Measurements from ENCODE around the gene RGPD8.
A peak's percentile ranks its signal among the peaks of the same experiment; 100 is the strongest.

RGPD8 gene

DNA sequence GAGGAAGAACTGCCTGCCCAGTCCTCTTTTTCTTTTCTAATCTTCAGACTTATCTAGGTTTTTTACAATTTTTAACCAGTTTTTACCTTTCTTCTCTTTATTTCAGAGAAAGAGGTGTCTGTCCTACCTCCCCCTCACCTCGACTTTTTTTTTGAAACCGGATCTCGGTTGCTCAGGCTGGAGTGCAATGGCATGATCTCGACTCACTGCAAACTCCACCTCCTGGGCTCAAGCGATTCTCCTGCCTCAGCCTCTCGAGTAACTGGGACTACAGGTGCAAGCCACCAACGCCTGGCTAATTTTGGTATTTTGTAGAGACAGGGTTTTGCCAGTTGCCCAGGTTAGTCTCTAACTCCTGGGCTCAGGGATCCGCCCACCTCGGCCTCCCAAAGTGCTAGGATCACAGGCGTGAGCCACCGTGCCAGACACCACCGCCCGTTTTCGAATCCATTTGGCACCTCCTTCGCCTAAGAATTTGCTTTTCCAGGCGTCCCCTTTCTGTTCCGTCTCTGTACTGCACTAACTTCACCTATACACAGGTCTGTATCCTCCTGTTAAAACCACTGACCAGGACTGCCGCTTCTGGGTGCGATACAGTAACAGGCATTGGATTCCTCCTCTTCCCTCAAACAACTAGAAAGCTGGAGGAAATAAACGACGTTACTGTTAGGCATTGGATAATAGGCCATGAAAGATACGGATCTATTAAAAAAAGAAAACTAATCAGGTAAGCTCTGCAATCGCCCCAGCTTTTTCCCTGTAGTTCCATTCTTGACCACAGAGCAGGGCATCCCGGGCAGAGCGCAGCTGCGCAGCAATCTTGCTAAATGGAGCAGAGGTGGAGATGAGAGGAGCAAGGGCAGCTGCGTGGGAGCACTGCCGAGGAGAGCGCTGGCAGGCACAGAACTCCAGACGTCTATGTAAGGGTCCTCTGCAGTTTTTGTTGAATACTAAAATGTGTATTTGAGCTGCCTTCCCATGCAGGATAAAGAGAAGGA lies 88.1 kb downstream of the RGPD8 start:
- no peak overlapping the region for H2AFZ ChIP-seq (ENCODE audit: low read depth, low read length)
- H3K27ac ChIP-seq (ENCODE audit: low read length) = no peak overlapping the region
- no peaks in the 10 kb centered on the region for H3K79me2 ChIP-seq (ENCODE audit: insufficient read depth, low read length)
- no peaks in the 10 kb centered on the region for H3K27me3 ChIP-seq (ENCODE audit: insufficient read depth, low read length, poor library complexity)
- no peaks in the 10 kb centered on the region for H3K9me3 ChIP-seq (ENCODE audit: insufficient read depth, low read length, severe bottlenecking)
- TF ChIP-seq EZH2 (IDR thresholded peaks at IDR 0.05; ENCODE audit: borderline replicate concordance, low read depth, low read length, severe bottlenecking) = no peak
- TF ChIP-seq, protein P1, sequence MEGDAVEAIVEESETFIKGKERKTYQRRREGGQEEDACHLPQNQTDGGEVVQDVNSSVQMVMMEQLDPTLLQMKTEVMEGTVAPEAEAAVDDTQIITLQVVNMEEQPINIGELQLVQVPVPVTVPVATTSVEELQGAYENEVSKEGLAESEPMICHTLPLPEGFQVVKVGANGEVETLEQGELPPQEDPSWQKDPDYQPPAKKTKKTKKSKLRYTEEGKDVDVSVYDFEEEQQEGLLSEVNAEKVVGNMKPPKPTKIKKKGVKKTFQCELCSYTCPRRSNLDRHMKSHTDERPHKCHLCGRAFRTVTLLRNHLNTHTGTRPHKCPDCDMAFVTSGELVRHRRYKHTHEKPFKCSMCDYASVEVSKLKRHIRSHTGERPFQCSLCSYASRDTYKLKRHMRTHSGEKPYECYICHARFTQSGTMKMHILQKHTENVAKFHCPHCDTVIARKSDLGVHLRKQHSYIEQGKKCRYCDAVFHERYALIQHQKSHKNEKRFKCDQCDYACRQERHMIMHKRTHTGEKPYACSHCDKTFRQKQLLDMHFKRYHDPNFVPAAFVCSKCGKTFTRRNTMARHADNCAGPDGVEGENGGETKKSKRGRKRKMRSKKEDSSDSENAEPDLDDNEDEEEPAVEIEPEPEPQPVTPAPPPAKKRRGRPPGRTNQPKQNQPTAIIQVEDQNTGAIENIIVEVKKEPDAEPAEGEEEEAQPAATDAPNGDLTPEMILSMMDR (IDR thresholded peaks at IDR 0.05; ENCODE audit: borderline replicate concordance, extremely low read depth, low read length, poor library complexity, severe bottlenecking) = no peak
- no peak overlapping the region for H3K4me2 ChIP-seq (ENCODE audit: insufficient read depth, low read length)
- H3K9ac ChIP-seq (ENCODE audit: low read depth, low read length) = no peak overlapping the region
- no peak for ATAC-seq (ENCODE audit: insufficient read depth, low read depth)
- no peak overlapping the region for H3K4me3 ChIP-seq (ENCODE audit: low read depth in 1 of 2, low read length in 2 of 2)
- no peaks in the 10 kb centered on the region for H4K20me1 ChIP-seq (ENCODE audit: insufficient read depth, low read length)
- no peaks in the 10 kb centered on the region for H3K4me1 ChIP-seq (ENCODE audit: insufficient read depth, low read length)
- no peak for DNase-seq
- no peaks in the 10 kb centered on the region for H3K36me3 ChIP-seq (ENCODE audit: insufficient read depth, low read length)

GRCh38 chr2:112343827-112344585 lies 89.4 kb downstream of the RGPD8 start:
- no peaks in the 10 kb centered on the region for H3K4me1 ChIP-seq (ENCODE audit: insufficient read depth, low read length)
- ATAC-seq (ENCODE audit: insufficient read depth, low read depth) (peak; percentile 54; the same call in 1 of the 3 replicates), DNase-seq (no peak)
- no peak overlapping the region for H3K9ac ChIP-seq (ENCODE audit: low read depth, low read length)
- H3K9me3 ChIP-seq (ENCODE audit: insufficient read depth, low read length, severe bottlenecking) = no peaks in the 10 kb centered on the region
- no peaks in the 10 kb centered on the region for H4K20me1 ChIP-seq (ENCODE audit: insufficient read depth, low read length)
- H3K4me2 ChIP-seq (ENCODE audit: insufficient read depth, low read length) = no peak overlapping the region
- H2AFZ ChIP-seq (ENCODE audit: low read depth, low read length) = peak overlapping the region; percentile 17; the same call in 1 of the 2 replicates
- H3K36me3 ChIP-seq (ENCODE audit: insufficient read depth, low read length) = no peaks in the 10 kb centered on the region
- H3K27me3 ChIP-seq (ENCODE audit: insufficient read depth, low read length, poor library complexity) = no peaks in the 10 kb centered on the region
- no peak overlapping the region for H3K4me3 ChIP-seq (ENCODE audit: low read depth in 1 of 2, low read length in 2 of 2)
- no peaks in the 10 kb centered on the region for H3K79me2 ChIP-seq (ENCODE audit: insufficient read depth, low read length)
- TF ChIP-seq EZH2 (IDR thresholded peaks at IDR 0.05; ENCODE audit: borderline replicate concordance, low read depth, low read length, severe bottlenecking) = no peak
- TF ChIP-seq, protein P1 (IDR thresholded peaks at IDR 0.05; ENCODE audit: borderline replicate concordance, extremely low read depth, low read length, poor library complexity, severe bottlenecking) = no peak
- H3K27ac ChIP-seq (ENCODE audit: low read length) = no peak overlapping the region

GRCh38 chr2:112342067-112342550 lies 91.3 kb downstream of the RGPD8 start:
- Histone ChIP-seq H3K79me2 (ENCODE audit: insufficient read depth, low read length) (no peaks in the 10 kb centered on the region), H3K27me3 (ENCODE audit: insufficient read depth, low read length, poor library complexity) (no peaks in the 10 kb centered on the region)

More at GRCh38 chr2:112342067-112342550, 91.3 kb downstream of the RGPD8 start:
- Histone ChIP-seq H3K27ac (ENCODE audit: low read length) (no peak overlapping the region), H3K4me2 (ENCODE audit: insufficient read depth, low read length) (no peak overlapping the region), H3K9me3 (ENCODE audit: insufficient read depth, low read length, severe bottlenecking) (no peaks in the 10 kb centered on the region), H3K36me3 (ENCODE audit: insufficient read depth, low read length) (no peaks in the 10 kb centered on the region), H3K4me1 (ENCODE audit: insufficient read depth, low read length) (no peaks in the 10 kb centered on the region), H4K20me1 (ENCODE audit: insufficient read depth, low read length) (no peaks in the 10 kb centered on the region), H2AFZ (ENCODE audit: low read depth, low read length) (no peak overlapping the region), H3K9ac (ENCODE audit: low read depth, low read length) (no peak overlapping the region), H3K4me3 (ENCODE audit: low read depth in 1 of 2, low read length in 2 of 2) (no peak overlapping the region)
- TF ChIP-seq EZH2 (IDR thresholded peaks at IDR 0.05; ENCODE audit: borderline replicate concordance, low read depth, low read length, severe bottlenecking) = no peak
- no peak for ATAC-seq (ENCODE audit: insufficient read depth, low read depth)
- DNase-seq = no peak
